Measurements from ENCODE around the gene SRP68. TPM values are rescaled to one million over a fixed set of nuclear protein-coding genes. Genes with fewer than 3 reads are reported as not detected.

Gene SRP68
- polyA plus RNA-seq, 4 donors: 34.0 to 61.5 (median 39.2) TPM

DNA sequence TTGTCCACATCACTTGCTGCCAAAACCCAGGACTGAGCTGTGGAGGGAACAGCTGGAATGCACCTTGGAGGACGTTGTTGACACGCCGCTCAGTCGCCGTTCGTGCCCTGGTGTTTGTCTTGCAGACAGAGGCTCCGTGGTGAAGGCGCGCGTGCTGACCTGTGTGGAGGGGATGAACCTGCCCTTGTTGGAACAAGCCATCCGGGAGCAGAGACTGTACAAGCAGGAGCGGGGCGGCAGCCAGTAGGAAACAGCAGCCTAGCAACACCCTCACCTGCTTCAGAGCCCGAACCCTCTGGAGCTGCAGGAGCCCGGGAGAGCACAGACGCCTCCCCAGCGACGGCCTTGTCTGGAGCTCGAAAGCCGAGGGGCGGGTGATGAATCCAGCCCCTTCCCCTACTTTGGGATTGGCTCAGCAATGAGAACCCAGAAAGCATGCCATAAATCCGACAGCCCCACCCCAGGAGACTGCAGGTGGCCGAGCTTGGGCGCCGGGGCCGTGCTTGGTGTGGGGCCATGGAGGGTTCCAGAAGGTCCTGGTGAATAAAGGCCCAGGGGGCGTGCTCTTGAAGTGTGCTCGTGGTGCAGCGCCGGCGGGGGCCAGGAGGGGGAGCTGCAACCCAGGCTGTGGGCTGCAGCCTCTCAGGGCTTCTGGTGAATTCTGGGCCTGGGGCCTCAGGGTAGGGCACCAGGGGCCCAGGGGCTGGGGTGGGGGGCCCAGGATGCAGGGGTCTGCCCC, 72.1 kb downstream of the SRP68 start:
- Histone ChIP-seq H3K27me3 (ENCODE audit: control insufficient read depth in 3 of 3, insufficient read depth in 3 of 3, low read length in 3 of 3) (no peaks in the 10 kb centered on the region), H3K4me3 (ENCODE audit: low read depth in 1 of 3, low read length in 3 of 3) (no peak overlapping the region), H3K36me3 (ENCODE audit: control insufficient read depth in 3 of 3, insufficient read depth in 2 of 3, low read depth in 1 of 3, low read length in 3 of 3) (peaks cover 0 to 66% (median 4%) of the 10 kb centered on the region in 3 donors), H3K9me3 (ENCODE audit: control insufficient read depth in 2 of 2, insufficient read depth in 1 of 2, low read depth in 1 of 2, low read length in 1 of 2) (no peaks in the 10 kb centered on the region), H3K4me1 (ENCODE audit: control insufficient read depth in 3 of 3, insufficient read depth in 2 of 3, low read depth in 1 of 3, low read length in 2 of 3) (peaks cover 10 to 79% (median 11%) of the 10 kb centered on the region in 3 donors), H3K27ac (ENCODE audit: low read depth in 1 of 3, low read length in 2 of 3) (no peak overlapping the region)
- peak; percentile 39 to 65 for DNase-seq
- 65 to 70% (median 68%) methylated on average over 27 to 31 of the region's 31 CpGs for WGBS, 3 donors
- FAIRE-seq: no peak

- no peaks in the 10 kb centered on the region for H3K27me3 ChIP-seq (ENCODE audit: control insufficient read depth in 3 of 3, insufficient read depth in 3 of 3, low read length in 3 of 3)
- 63 to 85% (median 73%) methylated on average over 9 of the region's 9 CpGs for WGBS, 3 donors
- H3K4me1 ChIP-seq (ENCODE audit: control insufficient read depth in 3 of 3, insufficient read depth in 2 of 3, low read depth in 1 of 3, low read length in 2 of 3): peaks cover 10 to 67% (median 14%) of the 10 kb centered on the region in 3 donors
- H3K27ac ChIP-seq (ENCODE audit: low read depth in 1 of 3, low read length in 2 of 3): peak overlapping the region in 2 of 3 donors; percentile 89 to 90
- no peaks in the 10 kb centered on the region for H3K9me3 ChIP-seq (ENCODE audit: control insufficient read depth in 2 of 2, insufficient read depth in 1 of 2, low read depth in 1 of 2, low read length in 1 of 2)
- peak; percentile 42 to 51 for DNase-seq
- no peak overlapping the region for H3K4me3 ChIP-seq (ENCODE audit: low read depth in 1 of 3, low read length in 3 of 3)
- no peak for FAIRE-seq
- peaks cover 0 to 67% (median 4%) of the 10 kb centered on the region in 3 donors for H3K36me3 ChIP-seq (ENCODE audit: control insufficient read depth in 3 of 3, insufficient read depth in 2 of 3, low read depth in 1 of 3, low read length in 3 of 3)
These were observed 74.0 kb downstream of the SRP68 start for GRCh38 chr17:75998327-75998795.

- H3K4me3 ChIP-seq (ENCODE audit: low read depth in 1 of 3, low read length in 3 of 3): no peak overlapping the region
- no peaks in the 10 kb centered on the region for H3K9me3 ChIP-seq (ENCODE audit: control insufficient read depth in 2 of 2, insufficient read depth in 1 of 2, low read depth in 1 of 2, low read length in 1 of 2)
- peaks cover 10 to 59% (median 14%) of the 10 kb centered on the region in 3 donors for H3K4me1 ChIP-seq (ENCODE audit: control insufficient read depth in 3 of 3, insufficient read depth in 2 of 3, low read depth in 1 of 3, low read length in 2 of 3)
- WGBS, 3 donors: 7 to 21% (median 12%) methylated on average over 17 to 18 of the region's 18 CpGs
- H3K36me3 ChIP-seq (ENCODE audit: control insufficient read depth in 3 of 3, insufficient read depth in 2 of 3, low read depth in 1 of 3, low read length in 3 of 3): peaks cover 0 to 68% (median 0%) of the 10 kb centered on the region in 3 donors
- H3K27me3 ChIP-seq (ENCODE audit: control insufficient read depth in 3 of 3, insufficient read depth in 3 of 3, low read length in 3 of 3): no peaks in the 10 kb centered on the region
- H3K27ac ChIP-seq (ENCODE audit: low read depth in 1 of 3, low read length in 2 of 3): peak overlapping the region; percentile 89 to 90 (median 89)
- FAIRE-seq (no peak), DNase-seq (peak; percentile 91 to 96)
These were observed 75.4 kb downstream of the SRP68 start for GRCh38 chr17:75996665-75997590.

DNA sequence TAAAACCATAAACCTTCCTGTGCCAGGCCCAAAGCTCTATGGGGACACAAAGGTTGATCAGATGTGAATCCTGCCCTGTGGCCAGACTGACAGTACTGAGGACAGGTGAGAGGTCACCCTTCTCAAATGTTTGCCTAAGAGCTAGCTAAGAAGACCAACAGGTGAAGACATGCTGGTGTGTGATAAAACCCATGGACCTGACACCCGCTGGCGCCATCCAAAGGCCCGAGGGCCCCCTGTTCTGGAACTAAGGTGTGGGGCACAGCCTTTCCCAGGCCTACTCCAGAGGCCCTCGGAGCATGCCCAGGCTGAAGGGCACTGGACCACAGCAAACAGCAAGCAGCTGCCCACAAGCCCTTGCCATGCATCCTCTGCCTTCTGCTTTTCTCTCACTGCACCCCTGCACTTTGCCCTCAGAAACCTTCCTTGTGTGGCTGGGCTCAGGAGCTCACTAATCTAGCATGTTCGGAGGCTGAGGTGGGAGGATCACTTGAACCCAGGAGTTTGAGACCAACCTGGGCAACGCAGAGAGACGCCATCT, 76.9 kb downstream of the SRP68 start:
- Histone ChIP-seq H3K36me3 (ENCODE audit: control insufficient read depth in 3 of 3, insufficient read depth in 2 of 3, low read depth in 1 of 3, low read length in 3 of 3) (peaks cover 0 to 64% (median 4%) of the 10 kb centered on the region in 3 donors), H3K4me1 (ENCODE audit: control insufficient read depth in 3 of 3, insufficient read depth in 2 of 3, low read depth in 1 of 3, low read length in 2 of 3) (peaks cover 8 to 55% (median 10%) of the 10 kb centered on the region in 3 donors), H3K27ac (ENCODE audit: low read depth in 1 of 3, low read length in 2 of 3) (peak overlapping the region; percentile 17 to 90 (median 68)), H3K27me3 (ENCODE audit: control insufficient read depth in 3 of 3, insufficient read depth in 3 of 3, low read length in 3 of 3) (no peaks in the 10 kb centered on the region), H3K4me3 (ENCODE audit: low read depth in 1 of 3, low read length in 3 of 3) (no peak overlapping the region), H3K9me3 (ENCODE audit: control insufficient read depth in 2 of 2, insufficient read depth in 1 of 2, low read depth in 1 of 2, low read length in 1 of 2) (no peaks in the 10 kb centered on the region)
- 50 to 75% (median 65%) methylated on average over 7 of the region's 7 CpGs for WGBS, 3 donors
- FAIRE-seq: no peak
- peak; percentile 37 to 64 for DNase-seq

- 52 to 83% (median 54%) methylated on average over 5 of the region's 5 CpGs for WGBS, 3 donors
These were observed 77.4 kb downstream of the SRP68 start for GRCh38 chr17:75994802-75995370.

DNA sequence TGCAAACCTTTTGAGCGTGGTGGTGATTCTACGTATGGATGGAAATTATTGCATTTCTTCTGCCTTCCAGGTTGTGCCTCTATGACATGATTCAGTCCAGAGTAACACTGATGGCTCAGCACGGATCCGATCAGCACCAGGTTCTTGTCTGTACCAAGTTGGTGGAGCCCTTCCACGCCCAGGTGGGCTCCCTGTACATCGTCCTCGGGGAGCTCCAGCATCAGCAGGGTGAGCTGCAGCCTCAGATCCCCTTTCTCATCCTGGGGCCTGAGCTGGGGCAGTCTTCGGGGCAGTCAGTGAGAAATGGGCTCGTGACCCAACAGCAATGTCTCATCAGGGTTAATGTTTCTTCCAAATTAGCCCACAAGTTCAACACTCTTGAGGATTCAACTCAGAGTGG, 80.9 kb downstream of the SRP68 start:
- Histone ChIP-seq H3K9me3 (ENCODE audit: control insufficient read depth in 2 of 2, insufficient read depth in 1 of 2, low read depth in 1 of 2, low read length in 1 of 2) (no peaks in the 10 kb centered on the region), H3K4me3 (ENCODE audit: low read depth in 1 of 3, low read length in 3 of 3) (no peak overlapping the region), H3K27me3 (ENCODE audit: control insufficient read depth in 3 of 3, insufficient read depth in 3 of 3, low read length in 3 of 3) (no peaks in the 10 kb centered on the region), H3K27ac (ENCODE audit: low read depth in 1 of 3, low read length in 2 of 3) (no peak overlapping the region), H3K4me1 (ENCODE audit: control insufficient read depth in 3 of 3, insufficient read depth in 2 of 3, low read depth in 1 of 3, low read length in 2 of 3) (peaks cover 0 to 17% (median 5%) of the 10 kb centered on the region in 3 donors), H3K36me3 (ENCODE audit: control insufficient read depth in 3 of 3, insufficient read depth in 2 of 3, low read depth in 1 of 3, low read length in 3 of 3) (peaks cover 3 to 69% (median 5%) of the 10 kb centered on the region in 3 donors)
- FAIRE-seq (no peak), DNase-seq (no peak)
- WGBS, 3 donors: 90 to 95% (median 94%) methylated on average over 9 of the region's 9 CpGs

More at GRCh38 chr17:75994802-75995370, 77.4 kb downstream of the SRP68 start:
- FAIRE-seq: no peak
- Histone ChIP-seq H3K9me3 (ENCODE audit: control insufficient read depth in 2 of 2, insufficient read depth in 1 of 2, low read depth in 1 of 2, low read length in 1 of 2) (no peaks in the 10 kb centered on the region), H3K36me3 (ENCODE audit: control insufficient read depth in 3 of 3, insufficient read depth in 2 of 3, low read depth in 1 of 3, low read length in 3 of 3) (peaks cover 0 to 63% (median 5%) of the 10 kb centered on the region in 3 donors), H3K4me3 (ENCODE audit: low read depth in 1 of 3, low read length in 3 of 3) (no peak overlapping the region), H3K27me3 (ENCODE audit: control insufficient read depth in 3 of 3, insufficient read depth in 3 of 3, low read length in 3 of 3) (no peaks in the 10 kb centered on the region), H3K4me1 (ENCODE audit: control insufficient read depth in 3 of 3, insufficient read depth in 2 of 3, low read depth in 1 of 3, low read length in 2 of 3) (peaks cover 7 to 49% (median 10%) of the 10 kb centered on the region in 3 donors), H3K27ac (ENCODE audit: low read depth in 1 of 3, low read length in 2 of 3) (peak overlapping the region in 2 of 3 donors; percentile 68 to 90)
- DNase-seq: peak in 1 of 2 donors; percentile 64

Data from small intestine (tissue), 7 donors.